GM21723 (cell line): ENCODE measurements around the gene ZG16B.

ENCODE experiments used
- ATAC-seq: cut with Tn5 transposase; IDR thresholded peaks from one replicate; pipeline ENCODE4 v1.9.1; 2021; ENCODE audit warnings: mild to moderate bottlenecking, moderate library complexity; ENCODE audit not compliant: unreplicated experiment

ZG16B gene

DNA sequence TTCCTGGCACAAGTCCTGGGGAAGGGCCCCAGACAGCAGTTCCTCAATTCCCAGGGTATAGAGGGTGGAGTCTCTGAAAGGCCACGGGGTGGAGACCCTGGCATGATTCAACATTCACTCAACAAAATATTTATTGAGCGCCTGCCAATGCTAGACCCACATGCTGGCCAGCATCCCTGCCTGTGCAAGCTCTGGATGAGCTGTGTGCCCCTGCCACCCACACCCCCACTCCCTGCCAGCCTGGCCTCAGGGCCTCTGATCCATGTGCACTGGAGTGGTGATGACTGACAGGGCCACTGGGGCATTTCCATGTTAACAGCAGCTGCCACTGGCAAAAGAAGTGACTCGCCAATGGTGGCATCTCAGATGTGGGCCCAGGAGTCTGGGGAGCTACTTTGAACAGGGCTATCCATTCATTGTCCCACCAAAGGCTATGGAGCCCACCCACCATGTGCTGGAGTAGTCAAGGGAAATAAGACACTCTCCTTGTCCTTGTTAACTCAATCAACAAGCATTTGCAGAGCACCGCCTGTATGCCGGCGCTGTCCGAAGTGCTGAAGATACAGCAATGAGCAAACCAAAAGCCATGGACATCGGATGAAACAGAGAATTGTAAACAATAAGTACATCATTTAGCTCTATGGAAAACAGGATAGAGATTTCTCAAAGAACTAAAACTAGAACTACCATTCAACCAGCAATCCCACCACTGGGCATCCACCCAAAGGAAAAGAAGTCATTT is 30.9 kb downstream of the ZG16B start:
- ATAC-seq: no peak

- no peak for ATAC-seq
Observed at GRCh38 chr16:2865651-2866050, 35.5 kb downstream of the ZG16B start.

DNA sequence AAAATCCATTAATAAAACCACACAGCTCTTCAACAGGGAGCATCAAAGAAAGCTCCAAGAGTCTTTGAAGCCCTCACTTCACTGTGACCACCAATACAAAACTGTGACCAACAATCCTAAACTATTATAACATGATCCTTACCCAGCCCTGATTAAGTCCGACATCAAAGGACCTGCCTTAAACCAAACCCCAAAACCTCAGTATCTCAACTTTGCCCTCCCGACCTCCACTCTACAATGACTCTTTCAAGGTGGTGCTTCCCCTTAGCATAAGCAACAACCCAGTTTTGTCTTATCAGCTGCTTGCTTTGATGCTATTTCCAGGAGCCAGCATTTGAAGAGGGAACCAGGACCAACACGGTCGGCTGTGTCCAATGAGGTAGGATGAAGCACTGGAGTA is 36.3 kb downstream of the ZG16B start:
- no peak for ATAC-seq

DNA sequence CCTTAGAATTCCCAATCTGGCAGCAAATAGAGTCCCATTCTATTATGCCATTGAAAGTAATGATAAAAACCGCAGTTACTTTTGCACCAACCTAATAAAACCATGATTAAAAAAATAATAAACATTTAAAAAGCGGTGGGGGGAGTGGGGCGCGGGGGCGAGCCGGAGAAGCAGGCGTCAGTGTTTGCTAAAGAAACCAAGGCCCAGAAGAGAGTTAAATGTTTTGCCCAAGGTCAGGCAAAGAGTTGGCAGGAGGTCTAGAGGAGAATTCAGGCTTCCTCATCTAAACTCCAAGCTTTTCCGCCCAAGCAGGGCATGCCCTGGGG is 37.5 kb downstream of the ZG16B start:
- no peak for ATAC-seq

GRCh38 chr16:2867987-2868789 is 38.1 kb downstream of the ZG16B start:
- ATAC-seq: peak; percentile 94

GRCh38 chr16:2871926-2872325 is 41.8 kb downstream of the ZG16B start:
- ATAC-seq: no peak

DNA sequence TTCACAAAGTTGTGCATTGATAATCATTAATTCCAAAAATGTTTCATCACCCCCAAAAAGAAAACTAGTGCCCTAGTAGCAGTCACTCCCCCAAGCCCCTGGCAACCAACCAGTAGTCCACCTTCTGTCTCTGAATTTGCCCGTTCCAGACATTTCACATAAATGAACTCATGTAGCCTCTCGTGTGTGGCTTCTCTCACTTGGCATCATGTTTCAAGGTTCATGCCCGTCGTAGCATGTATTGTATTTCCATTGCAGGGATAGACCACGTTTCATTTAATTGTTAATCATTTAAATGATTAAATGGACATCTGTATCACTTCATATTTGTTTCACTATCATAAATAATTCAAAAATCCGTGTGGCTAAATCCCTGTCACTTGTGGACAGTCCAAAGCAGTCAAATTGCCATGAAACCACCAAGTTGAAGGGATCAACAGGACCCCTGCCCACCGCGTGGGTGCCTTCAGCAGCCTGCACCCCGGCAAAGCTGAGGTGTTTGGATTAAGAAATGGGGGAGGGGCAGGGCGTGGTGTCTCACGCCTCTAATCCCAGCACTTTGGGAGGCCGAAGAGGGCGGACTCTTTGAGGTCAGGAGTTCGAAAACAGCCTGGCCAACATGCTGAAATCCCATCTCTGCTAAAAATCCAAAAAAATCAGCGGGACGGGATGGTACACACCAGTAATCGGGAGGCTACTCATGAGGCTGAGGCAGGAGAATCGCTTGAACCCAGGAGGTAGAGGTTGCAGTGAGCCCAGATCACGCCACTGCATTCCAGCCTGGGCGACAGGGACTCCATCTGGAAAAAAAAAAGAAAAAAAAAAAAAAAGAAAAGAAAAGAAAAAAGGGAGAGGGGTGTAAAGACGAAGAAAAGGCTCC is 44.2 kb downstream of the ZG16B start:
- no peak for ATAC-seq

- ATAC-seq: peak; percentile 78
Observed at GRCh38 chr16:2874912-2875362, 44.8 kb downstream of the ZG16B start.

GRCh38 chr16:2879854-2880508 is 49.9 kb downstream of the ZG16B start:
- no peak for ATAC-seq
